Medulla oblongata (tissue), 1 donor: ENCODE measurements around the gene ERGIC3.
"Not testable (repeated sequence)": the region's sequence is repeated elsewhere in the genome, so short reads cannot be mapped to it uniquely, and the experiment has no call there.

Experiments used
- DNase-seq: peaks from one replicate; pipeline ENCODE4 v3.0.0-alpha.2; 2015; ENCODE audit errors: extremely low spot score

ERGIC3 gene

DNA sequence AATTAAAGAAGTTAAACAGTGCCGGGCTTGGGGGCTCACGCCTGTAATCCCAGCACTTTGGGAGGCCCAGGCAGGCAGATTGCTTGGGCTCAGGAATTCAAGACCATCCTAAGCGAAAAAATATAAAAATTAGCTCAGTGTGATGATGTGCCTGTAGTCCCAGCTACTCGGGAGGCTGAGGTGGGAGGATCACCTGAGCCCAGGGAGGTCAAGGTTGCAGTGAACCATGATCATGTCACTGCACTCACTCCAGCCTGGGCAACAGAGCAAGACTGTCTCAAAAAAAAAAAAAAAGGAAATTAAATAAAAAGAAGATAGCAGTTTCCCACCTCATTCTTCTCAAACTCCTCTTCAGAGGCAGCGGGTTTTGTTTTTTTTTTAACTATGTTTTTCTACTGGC lies 24.1 kb upstream of the ERGIC3 start:
- not testable (repeated sequence) for DNase-seq

DNA sequence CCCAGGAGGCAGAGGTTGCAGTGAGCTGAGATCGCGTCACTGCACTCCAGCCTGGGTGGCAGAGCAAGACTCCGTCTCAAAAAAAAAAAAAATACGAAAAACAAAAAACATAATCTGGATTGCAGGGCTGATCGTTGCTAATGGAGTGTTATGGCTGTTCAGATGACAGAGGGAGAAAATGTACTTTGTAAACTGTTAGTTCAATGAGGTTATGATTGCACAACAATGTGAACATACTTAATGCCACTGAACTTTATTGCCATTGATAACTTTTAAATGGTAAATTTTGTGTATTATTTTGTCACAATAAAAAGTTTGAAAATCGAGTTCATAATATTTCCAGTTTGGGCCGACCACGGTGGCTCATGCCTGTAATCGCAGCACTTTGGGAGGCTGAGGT lies 22.9 kb upstream of the ERGIC3 start:
- no peak for DNase-seq

DNA sequence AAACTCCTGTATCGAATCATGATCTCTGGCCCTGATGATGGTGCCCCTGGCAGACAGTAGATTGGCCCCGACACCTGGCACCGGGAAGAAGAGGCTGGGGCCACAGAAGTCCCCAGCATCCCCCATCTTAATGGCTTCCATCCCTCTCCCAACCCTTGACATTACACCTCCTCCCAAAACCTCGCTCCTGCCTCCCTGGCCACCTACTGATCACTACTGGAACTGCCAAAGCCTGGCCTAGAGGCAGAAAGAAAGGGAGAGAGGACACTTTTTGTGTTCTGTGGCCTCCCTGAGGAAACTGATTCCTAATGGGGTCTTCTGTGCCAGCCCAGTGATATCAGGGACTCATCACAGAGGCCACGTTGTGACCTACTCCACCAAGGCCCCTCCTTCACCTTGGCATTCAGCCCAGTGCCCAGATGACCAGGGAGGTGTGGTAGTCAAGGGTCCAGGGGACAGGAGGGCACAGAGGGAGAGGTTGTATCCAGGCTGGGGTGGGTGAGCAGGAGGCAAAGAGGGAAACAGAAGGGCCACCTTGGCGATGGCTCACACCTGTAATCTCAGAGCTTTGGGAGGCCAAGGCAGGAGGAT lies 18.5 kb upstream of the ERGIC3 start:
- no peak for DNase-seq

DNA sequence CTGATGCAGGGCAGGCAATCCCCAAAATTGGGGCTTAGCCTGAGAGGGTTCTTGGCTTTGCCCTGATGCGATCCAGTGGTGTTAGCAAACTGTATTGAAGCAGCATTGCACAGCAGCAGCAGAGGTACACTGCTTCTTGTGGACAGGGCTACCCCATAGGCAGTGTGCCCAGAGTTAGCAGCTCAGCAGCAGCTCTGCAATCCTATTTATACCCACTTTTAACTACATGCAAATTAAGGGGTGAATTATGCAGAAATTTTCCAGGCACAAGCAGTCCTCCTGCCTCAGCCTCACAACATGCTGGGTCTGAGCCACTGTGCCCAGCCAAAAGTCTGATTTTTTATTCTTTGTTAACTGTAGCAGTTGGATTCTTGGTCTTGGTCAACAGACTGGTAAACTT lies 16.2 kb upstream of the ERGIC3 start:
- DNase-seq: no peak

DNA sequence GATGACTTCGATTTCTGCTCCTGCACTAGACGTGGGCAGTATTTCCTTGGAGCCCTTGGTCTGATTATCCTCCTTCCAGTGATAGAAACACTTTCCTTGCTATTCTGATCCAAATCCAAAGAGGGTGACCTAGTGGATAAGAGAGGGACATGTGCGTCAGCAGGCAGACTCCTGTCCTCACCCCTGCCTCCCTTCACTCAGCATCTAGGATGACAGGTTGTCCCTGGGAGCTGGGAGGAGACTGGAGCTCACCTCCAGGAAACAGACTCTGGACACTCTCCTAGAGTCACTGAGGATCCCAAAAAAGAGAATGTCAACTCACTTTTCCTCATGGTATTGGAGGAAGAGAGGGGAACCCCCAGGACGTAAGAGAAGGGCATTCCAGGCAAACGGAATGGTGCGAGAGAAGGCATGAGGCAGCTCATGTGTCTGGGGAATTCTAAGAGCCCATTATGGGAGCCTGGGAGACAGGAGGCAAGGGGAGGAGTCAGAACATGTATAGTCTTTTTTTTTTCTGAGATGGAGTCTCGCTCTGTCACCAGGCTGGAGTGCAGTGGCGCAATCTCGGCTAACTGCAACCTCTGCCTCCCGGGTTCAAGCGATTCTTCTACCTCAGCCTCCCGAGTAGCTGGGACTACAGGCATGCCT lies 14.6 kb upstream of the ERGIC3 start:
- DNase-seq: no peak

DNA sequence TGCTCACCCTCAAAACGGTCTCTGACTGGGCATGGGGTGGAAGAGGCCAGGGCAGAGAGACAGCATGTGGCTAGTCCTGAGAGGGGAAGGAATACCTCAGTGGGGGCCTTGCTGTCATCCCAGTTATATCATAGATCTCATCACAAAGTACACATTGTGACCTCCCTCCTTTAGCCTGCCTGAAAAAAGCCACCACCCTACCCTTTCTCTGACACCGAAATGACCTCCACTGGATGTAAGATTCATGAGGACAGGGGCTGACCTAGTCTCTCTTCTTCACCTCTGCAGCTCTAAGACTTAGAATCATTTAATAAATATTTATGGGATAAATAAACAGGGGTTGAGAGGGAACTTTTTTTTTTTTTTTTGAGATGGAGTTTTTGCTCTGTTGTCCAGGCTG lies 12.3 kb upstream of the ERGIC3 start, which contains the start of gene C20orf173:
C20orf173 (minus strand) TSS at position 101 of the 400 bp plus-strand sequence. CDS start 279 bp downstream, outside the sequence.
- DNase-seq: no peak

DNA sequence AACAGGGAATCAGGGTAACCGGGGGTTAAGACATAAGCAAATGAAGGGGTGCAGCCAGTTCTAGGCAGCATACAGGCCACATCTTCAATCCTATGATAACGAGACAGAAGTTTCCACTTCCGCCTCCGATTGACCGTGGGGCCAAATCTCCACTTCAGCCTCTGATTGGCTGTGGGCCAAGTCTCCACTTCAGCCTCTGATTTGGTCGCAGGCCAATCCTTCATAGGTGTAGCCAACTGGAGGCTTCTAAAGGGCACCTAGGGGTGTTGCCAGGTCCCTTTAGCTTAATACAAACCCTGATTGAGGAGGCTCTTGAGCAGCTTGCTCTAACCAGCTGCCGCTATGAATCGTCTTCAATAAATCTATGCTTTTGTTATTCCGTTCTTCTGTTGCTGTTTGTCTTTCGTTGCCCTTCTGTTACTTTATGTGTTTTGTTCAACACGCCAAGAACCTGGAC lies 2.1 kb upstream of the ERGIC3 start:
- DNase-seq: no peak

DNA sequence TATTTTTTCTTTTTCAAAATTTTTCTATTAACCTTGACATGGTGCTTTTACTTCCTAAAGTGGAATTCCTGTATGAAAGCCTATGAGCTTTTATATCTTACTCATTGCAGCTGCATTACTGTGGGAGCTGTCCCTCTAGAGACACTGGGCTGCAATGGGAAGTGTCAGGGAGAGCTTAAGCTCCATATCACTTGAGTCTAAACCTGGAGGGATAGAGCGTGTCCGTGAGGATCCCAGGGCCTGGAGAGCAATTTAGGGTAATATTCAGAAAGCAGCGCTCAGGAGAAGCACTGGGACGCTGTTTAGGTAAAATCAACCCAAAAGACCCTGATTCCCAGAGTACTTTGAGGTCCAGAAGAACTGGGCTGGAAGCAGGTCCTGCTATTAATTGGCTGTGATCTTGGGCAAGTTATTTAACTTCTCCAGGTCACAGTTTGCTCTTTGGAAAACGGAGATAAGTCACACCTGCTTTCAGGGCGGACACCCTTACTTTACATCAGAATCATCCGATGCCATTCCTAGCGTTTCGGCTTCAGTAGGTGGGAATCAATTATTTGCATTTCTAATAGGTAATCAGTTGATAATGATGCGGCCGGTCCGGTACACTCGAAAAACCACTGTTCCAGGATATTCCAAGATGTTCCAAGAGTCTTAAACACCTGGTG lies 628 bp upstream of the ERGIC3 start:
- no peak for DNase-seq

DNA sequence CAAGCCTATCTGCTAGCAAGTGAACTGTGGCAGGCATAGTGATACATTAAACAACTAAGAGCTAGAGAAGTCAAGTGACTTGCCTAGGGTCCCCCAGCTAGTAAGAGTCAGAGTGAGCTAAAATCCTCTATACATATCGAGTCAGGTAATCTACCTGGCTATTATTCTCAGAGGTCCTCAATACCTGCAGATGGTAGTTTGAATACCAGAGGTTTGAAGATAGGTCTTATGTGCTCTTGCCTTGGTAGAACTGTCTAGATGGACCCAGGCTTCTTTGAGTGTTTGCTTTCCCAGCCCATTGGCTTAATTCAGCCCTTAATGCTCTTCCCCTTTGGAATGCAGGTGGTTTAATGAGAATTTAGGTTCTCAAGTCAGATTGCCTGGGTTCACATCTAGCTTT lies 1.1 kb downstream of the ERGIC3 start:
- no peak for DNase-seq

DNA sequence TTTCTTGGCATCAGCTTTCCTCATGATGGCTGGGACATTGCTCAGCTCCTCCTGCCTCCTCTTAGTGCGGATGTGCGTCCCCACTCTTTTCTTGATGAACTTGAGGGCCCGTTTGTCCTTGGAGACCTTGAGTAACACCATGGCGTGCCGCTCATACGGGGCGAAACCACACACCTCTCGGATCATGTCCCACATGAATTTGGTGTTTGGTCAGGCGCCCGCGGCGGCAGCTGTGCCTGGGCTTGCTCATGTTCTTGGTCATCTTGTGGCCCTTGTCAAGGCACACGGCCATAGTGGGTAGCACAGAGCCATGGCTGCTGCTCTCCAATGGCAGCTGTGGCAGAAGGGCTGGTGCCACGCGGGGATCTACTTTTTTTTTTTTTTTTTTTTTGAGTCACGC lies 2.6 kb downstream of the ERGIC3 start:
- no peak for DNase-seq

DNA sequence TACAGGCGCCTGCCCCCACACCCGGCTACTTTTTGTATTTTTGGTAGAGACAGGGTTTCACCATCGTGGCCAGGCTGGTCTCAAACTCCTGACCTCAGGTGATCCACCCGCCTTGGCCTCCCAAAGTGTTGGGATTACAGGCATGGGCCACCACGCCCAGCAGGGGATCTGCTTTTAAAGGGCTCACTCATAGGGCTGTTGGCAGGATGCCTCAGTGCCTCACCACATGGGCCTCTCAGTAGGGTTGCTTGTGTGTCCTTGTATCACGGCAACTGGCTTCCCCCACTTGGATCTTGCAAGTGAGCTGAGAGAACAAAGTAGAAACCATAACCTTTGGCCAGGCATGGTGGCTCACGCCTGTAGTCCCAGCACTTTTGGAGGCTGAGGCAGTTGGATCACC lies 3.1 kb downstream of the ERGIC3 start:
- not testable (repeated sequence) for DNase-seq

DNA sequence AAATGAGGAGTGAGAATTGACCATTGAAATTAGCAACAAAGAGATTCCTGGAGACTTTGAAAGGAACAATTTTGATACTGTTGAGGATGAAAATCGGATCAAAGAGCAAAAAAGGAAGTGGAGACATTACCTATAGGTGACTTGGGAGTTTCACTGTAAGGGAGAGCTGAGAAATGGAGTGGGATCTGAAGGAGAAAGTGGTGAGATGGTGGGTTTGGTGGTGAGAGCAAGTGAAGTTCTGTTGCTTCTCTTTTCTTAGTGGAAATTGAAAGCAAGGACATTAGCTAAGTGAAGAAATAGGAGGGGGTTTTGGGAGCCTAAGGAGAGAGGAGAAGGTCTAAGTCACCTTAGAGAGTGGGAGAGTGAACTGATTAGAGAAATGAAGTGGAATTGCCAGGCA lies 4.2 kb downstream of the ERGIC3 start:
- DNase-seq: no peak

DNA sequence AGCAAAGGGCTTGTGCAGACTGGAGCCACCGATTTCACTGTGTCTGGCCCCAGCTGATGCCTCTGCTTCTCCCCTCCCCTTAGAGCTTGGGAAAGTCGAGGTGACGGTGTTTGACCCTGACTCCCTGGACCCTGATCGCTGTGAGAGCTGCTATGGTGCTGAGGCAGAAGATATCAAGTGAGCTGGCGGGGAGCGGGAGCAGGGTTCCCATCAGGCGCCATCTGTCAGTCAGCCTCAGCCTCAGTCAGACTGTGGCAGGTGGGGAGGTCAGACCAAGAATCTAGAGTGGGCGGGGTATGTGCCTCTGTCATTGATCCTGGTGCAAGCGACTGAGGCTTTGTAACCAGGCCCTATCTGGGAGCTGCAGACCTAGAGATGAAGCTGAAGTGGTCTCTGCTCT lies 5.5 kb downstream of the ERGIC3 start:
- no peak for DNase-seq

DNA sequence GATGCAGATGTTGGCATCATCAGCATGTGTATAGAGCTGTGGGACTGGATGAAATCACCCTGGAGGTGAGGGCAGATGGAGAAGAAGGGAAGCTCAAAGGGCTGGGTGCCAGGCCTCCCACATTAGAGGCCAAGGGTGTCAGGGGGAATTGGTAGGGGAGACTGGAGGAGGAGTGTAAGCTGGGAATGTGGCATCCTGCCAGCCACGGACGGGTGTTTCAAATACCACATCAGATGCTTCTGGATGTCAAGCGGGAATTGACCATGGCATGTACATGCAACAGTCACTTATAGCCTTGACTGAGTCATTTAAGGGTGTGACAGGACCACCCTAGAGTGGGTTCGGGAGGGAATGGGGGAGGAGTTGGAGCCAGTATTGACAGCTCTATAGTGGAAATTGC lies 9.6 kb downstream of the ERGIC3 start:
- no peak for DNase-seq

DNA sequence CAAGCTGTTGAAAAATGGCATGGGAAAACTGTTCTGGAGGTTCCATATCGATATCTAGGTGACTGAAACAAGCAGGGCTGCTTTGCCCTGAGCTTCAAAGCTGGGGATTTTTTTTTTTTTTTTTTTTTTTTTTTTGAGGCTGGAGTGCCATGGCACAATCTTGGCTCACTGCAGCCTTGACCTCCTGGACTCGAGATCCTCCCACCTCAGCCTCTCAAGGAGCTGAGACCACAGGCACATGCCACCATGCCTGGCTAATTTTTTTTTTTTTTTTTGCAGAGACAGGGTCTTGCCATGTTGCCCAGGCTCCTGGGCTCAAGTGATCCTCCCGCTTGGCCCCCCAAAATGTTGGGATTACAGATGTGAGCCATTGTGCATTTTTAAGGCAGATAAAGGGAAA lies 11.0 kb downstream of the ERGIC3 start:
- no peak for DNase-seq

DNA sequence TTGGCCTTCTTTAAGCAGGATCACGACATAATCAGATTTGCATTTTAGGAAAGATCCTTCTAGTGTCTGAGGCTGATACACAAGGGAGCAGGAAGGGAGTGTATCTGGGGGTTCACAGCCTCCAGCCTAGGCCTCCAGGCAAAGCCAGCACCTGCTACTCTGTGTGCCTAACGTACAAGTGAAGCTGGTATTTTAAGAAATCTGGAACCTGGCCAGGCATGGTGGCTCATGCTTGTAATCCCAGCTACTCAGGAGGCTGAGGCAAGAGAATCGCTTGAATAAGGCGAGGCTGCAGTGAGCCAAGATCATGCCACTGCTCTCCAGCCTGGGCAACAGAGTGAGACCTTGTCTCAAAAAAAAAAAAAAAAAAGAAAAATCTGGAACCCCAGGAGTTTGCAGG lies 13.6 kb downstream of the ERGIC3 start:
- DNase-seq: not testable (repeated sequence)

DNA sequence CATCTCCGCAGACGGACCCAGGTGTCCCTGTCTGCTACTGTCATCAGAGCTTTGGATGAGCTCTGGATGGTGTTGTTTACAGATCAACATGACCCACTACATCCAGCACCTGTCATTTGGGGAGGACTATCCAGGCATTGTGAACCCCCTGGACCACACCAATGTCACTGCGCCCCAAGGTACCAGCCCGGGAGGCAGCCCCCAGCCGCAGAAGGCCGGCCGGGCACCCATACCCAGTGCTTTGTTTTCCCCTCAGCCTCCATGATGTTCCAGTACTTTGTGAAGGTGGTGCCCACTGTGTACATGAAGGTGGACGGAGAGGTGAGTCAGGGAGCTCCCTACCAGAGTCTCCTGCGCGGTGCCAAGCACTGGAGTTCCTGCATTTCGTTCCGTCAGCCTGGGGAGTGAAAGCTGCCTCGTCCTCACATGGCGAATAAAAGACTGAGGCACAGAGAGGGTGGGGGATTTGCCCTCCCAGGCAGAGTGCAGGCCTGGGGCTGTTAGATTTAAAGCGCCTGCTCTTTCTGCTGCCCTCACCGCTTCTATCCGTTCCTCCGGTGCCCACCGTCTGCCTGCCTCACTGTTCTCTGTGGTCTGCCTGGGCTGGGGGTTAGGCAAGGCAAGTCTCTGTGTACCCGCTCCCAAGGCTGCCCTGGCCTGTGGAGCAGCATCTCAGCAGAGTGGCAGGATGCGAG lies 14.2 kb downstream of the ERGIC3 start:
- DNase-seq: no peak

DNA sequence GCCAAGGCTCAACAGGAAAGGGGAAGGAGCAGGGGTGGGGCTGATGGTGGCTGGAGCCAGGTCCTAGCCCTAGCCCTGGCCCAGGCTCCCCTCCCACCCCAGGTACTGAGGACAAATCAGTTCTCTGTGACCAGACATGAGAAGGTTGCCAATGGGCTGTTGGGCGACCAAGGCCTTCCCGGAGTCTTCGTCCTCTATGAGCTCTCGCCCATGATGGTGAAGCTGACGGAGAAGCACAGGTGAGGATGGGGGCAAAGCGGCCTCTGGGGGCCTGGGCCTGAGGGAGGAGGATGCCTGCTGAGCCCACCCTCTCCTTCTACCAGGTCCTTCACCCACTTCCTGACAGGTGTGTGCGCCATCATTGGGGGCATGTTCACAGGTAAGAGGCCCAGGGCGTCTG lies 15.0 kb downstream of the ERGIC3 start:
- no peak for DNase-seq

DNA sequence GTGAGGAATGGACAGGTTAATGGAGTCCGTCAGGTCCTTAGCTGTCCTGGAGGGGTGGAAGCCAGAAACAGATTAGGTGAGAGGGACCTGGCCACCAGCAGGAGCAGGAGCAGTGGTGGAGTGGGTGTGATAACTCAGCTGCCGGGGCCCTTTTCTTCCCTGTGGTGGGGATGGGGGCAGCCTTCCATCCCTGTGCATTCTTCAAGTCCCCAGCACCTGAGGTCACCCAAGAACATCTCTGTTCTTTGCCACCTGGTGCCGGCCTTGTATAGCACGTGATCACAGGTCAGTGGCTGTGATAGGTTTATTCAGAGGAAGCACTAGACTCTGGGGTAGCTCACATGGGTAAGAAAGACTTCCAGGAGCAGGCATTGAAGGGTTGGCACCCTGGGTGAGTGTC lies 16.6 kb downstream of the ERGIC3 start:
- DNase-seq: no peak

DNA sequence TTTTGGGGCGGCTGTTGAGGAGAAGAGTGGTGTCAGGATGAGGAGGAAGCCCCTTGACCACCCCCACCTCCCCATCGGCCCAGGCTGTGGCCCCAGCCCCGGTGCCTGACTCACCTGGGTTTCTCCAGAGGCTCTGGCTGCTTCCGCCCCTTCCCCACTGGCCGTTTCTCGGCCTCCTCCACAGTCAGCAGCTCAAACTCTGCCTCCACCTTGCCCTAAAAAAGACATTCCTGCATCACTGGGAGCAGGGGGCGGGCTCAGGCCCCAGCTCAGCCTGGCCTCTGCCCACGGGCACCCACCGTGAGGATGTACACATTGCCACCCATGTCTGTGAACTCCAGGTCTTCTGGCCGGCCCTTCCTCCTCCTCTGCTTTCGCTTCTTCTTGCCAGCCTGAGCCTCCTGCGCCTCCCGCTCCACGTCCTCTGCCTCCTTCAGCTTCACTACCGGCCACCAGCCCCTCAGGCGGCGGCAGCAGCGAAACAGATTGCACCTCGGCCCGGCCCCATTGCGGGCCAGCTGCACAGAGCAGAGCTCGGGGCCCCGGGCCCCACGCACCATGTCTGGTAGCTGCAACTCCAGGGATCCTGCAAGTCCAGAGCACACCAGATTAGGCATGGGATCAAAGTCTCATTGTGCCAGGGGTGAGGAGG lies 17.3 kb downstream of the ERGIC3 start:
- no peak for DNase-seq

DNA sequence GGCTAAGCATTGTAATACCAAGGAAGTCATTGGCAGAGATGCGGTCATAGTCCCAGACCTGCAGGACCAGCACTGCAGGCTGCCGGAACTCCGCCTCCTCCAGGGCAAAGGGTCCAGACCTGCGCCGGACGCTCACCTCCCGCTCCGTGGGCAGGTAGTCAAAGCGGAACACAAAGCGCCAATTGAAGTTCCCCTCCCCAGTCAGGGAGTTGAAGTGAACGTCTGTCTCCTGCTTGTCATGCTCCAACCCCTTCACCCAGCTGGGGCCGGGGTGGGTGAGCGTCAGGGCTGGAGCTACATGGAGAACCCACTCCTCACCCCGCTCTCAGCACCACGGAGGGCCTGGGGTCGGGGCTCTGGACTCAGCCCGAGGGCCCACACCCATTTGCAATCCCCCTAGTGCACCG lies 18.2 kb downstream of the ERGIC3 start:
- DNase-seq: no peak

DNA sequence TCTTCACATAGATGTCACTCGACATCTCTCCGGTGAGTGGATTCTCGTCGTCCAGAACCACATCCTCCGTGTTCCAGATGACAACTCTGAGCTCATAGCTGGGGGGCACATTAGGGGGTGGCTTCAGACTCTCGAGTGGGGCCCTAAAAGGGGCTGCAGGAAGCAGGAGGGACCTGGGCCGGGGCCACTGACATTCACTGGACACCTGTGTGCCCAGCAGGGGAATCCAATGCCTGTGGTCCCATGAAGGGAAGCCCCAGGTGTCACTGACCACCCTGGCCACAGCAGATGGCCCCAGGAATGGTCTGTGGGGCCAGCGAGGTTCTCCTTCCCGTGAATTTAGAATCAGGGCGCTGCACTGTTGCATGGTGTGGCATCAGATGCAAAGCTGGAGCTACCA lies 18.7 kb downstream of the ERGIC3 start:
- DNase-seq: no peak
